ENCODE results near the gene UBL4B.

GRCh38 chr1:110158261-110158660, 46.0 kb downstream of the UBL4B start:
- TF ChIP-seq CTCF (IDR thresholded peaks at IDR 0.05 in 4 of 5, conservative IDR thresholded peaks at IDR 0.05 in 1 of 5) (no peak), POLR2A (IDR thresholded peaks at IDR 0.05) (no peak)

Data from gastrocnemius medialis (tissue), 4 donors.